K562 (cell line): ENCODE results near the gene SYVN1. TPM values are rescaled to one million over a fixed set of nuclear protein-coding genes. Genes with fewer than 3 reads are reported as not detected.
A peak's percentile ranks its signal among the peaks of the same experiment; 100 is the strongest.

Experiments used
- GTF2B ChIP-seq: IDR thresholded peaks from 2 replicates; pipeline ENCODE4 v1.6.1; 2011; ENCODE audit not compliant: insufficient read length; ENCODE audit errors: extremely low read depth
- HNRNPUL1 ChIP-seq: fragments of 200-400 bp; formaldehyde crosslinking; IDR thresholded peaks from 2 replicates; pipeline ENCODE4 v1.6.1; 2017; ENCODE audit warnings: low read length
- KDM4B ChIP-seq, 2 experiments: fragments of 450-650 bp in 1 of 2; sonication (generic) in 1 of 2; IDR thresholded peaks; 2 replicates each; pipeline ENCODE4 v1.6.1; 2016 to 2017; ENCODE audit warnings: borderline replicate concordance in 2 of 2, antibody characterized with exemption in 1 of 2, low read depth in 1 of 2, mild to moderate bottlenecking in 1 of 2
- MCM7 ChIP-seq, 2 experiments: fragments of 450-650 bp; IDR thresholded peaks; 2 replicates each; pipeline ENCODE4 v1.6.1; 2016 to 2018
- RB1 ChIP-seq: fragments of 450-650 bp; IDR thresholded peaks from 2 replicates; pipeline ENCODE4 v1.6.1; 2017; ENCODE audit warnings: low read depth, mild to moderate bottlenecking
- RERE ChIP-seq: sonication (generic); formaldehyde crosslinking; IDR thresholded peaks from 2 replicates; pipeline ENCODE4 v1.8.0; 2023; ENCODE audit warnings: missing genetic modification reagents, mild to moderate bottlenecking, borderline replicate concordance
- RHOXF2B ChIP-seq: fragments of 250-450 bp; sonication (Bioruptor Pico); conservative IDR thresholded peaks from 2 replicates; pipeline ENCODE4 v1.5.1; 2021
- RNF2 ChIP-seq: sonication (generic); IDR thresholded peaks from 2 replicates; pipeline ENCODE4 v1.6.1; 2016
- SOX6 ChIP-seq: fragments of 450-650 bp; IDR thresholded peaks from 2 replicates; pipeline ENCODE4 v1.6.1; 2014; ENCODE audit warnings: mild to moderate bottlenecking
- SP2 ChIP-seq: IDR thresholded peaks from 2 replicates; pipeline ENCODE4 v1.6.1; 2011; ENCODE audit warnings: mild to moderate bottlenecking, low read depth, low read length, moderate library complexity; ENCODE audit not compliant: poor library complexity, severe bottlenecking; ENCODE audit errors: extremely low read depth
- ZKSCAN1 ChIP-seq: fragments of 150-350 bp; IDR thresholded peaks from 2 replicates; pipeline ENCODE4 v1.6.1; 2016; ENCODE audit warnings: low read depth, low read length
- ZNF146 ChIP-seq: IDR thresholded peaks from one replicate; pipeline ENCODE4 v1.6.1; 2018; ENCODE audit warnings: missing compliant biosample characterization; ENCODE audit not compliant: unreplicated experiment
- ZNF175 ChIP-seq: fragments of 200-800 bp; sonication (Bioruptor generic); IDR thresholded peaks from 2 replicates; pipeline ENCODE4 v1.6.1; 2016; ENCODE audit warnings: low read depth, mild to moderate bottlenecking, missing genetic modification characterization, missing compliant biosample characterization
- ZNF217 ChIP-seq: sonication (generic); formaldehyde crosslinking; IDR thresholded peaks from 2 replicates; pipeline ENCODE4 v1.8.0; 2022; ENCODE audit warnings: mild to moderate bottlenecking, missing genetic modification reagents
- ZNF655 ChIP-seq: fragments of 250-450 bp; sonication (Bioruptor Pico); IDR thresholded peaks from 2 replicates; pipeline ENCODE4 v1.5.0; 2021
- ZNF780A ChIP-seq: fragments of 250-450 bp; sonication (Bioruptor Pico); IDR thresholded peaks from 2 replicates; pipeline ENCODE4 v1.5.0; 2021; ENCODE audit warnings: mild to moderate bottlenecking
- polyA plus RNA-seq, 8 experiments: library from polyadenylated mRNA; depleted of rRNA in 4 of 8; stranded (reverse) in 5 of 8; unstranded in 3 of 8; fragments of >200 nt; fragmentation: Nextera tagmentation in 2 of 8; fragmentation: Illumina TruSeq in 1 of 8; extraction: Ambion mirVana in 2 of 8; extraction: Trizol in 1 of 8; gene quantifications; 2 replicates each; pipeline versions ENCODE4 v1.2.1 to v1.2.3, GENCODE V29; 2011 to 2014; ENCODE audit warnings: inconsistent platforms in 1 of 8, missing spikeins in 1 of 8
- total RNA-seq, 7 experiments: library from RNA; depleted of rRNA in 6 of 7; stranded (reverse); fragments of >200 nt in 6 of 7; fragmentation: Illumina TruSeq in 2 of 7; extraction: Trizol in 2 of 7; gene quantifications; 2 replicates each; pipeline versions ENCODE4 v1.2.1 to v1.2.3, GENCODE V29; 2011 to 2021; ENCODE audit warnings: low replicate concordance in 1 of 7
- TF ChIP-seq, protein P1 (sequence below): fragments of 450-650 bp; formaldehyde crosslinking; IDR thresholded peaks from 2 replicates; pipeline ENCODE4 v1.4.0; 2020; ENCODE audit warnings: mild to moderate bottlenecking, moderate library complexity
- TF ChIP-seq, protein P2 (sequence below): sonication (generic); formaldehyde crosslinking; IDR thresholded peaks from 2 replicates; pipeline ENCODE4 v1.8.0; 2022; ENCODE audit warnings: mild to moderate bottlenecking, missing genetic modification reagents

The SYVN1 gene
- total and polyA plus RNA-seq, 9 of the 15 experiments (the other 6 are each of a cell fraction or from before 2014, with no cell fraction given) = 0.41 to 47.4 (median 9.9) TPM

GRCh38 chr11:65121865-65122696 is 12.2 kb downstream of the SYVN1 start, which contains the start of the genes FAU and MRPL49 (continued):
- TF ChIP-seq, protein P1, sequence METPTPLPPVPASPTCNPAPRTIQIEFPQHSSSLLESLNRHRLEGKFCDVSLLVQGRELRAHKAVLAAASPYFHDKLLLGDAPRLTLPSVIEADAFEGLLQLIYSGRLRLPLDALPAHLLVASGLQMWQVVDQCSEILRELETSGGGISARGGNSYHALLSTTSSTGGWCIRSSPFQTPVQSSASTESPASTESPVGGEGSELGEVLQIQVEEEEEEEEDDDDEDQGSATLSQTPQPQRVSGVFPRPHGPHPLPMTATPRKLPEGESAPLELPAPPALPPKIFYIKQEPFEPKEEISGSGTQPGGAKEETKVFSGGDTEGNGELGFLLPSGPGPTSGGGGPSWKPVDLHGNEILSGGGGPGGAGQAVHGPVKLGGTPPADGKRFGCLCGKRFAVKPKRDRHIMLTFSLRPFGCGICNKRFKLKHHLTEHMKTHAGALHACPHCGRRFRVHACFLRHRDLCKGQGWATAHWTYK (CRISPR knock-in tag) = no peak; the same call in 1 of the 2 replicates
- TF ChIP-seq SOX6 = peak; percentile 12; the same call in 1 of the 2 replicates
- peak; percentile 12; the same call in 1 of the 2 replicates for TF ChIP-seq RNF2
- no peak for TF ChIP-seq GTF2B
- TF ChIP-seq HNRNPUL1 = no peak
- no peak for TF ChIP-seq ZNF217
- no peak for TF ChIP-seq SP2
- no peak for TF ChIP-seq ZNF175 (CRISPR knock-in tag)
- TF ChIP-seq RHOXF2B (CRISPR knock-in tag) = 0 out of 2 replicates have a peak, but pooled peaks have one; percentile 50
- no peak for TF ChIP-seq KDM4B (IDR thresholded peaks at IDR 0.05; ENCODE audit: borderline replicate concordance in 2 of 2, low read depth in 1 of 2)
- TF ChIP-seq RERE (CRISPR knock-in tag) = no peak; the same call in 1 of the 2 replicates
- TF ChIP-seq ZNF780A (CRISPR knock-in tag) = no peak
- no peak for TF ChIP-seq ZNF146
- peak; percentile 66; the same call in 1 of the 2 replicates for TF ChIP-seq RB1
- TF ChIP-seq, protein P2, sequence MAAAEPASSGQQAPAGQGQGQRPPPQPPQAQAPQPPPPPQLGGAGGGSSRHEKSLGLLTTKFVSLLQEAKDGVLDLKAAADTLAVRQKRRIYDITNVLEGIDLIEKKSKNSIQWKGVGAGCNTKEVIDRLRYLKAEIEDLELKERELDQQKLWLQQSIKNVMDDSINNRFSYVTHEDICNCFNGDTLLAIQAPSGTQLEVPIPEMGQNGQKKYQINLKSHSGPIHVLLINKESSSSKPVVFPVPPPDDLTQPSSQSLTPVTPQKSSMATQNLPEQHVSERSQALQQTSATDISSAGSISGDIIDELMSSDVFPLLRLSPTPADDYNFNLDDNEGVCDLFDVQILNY (CRISPR knock-in tag) = peak; percentile 80; the same call in 1 of the 2 replicates
- no peak for TF ChIP-seq ZNF655 (CRISPR knock-in tag)
- peak; percentile 31; the same call in 1 of the 2 replicates for TF ChIP-seq ZKSCAN1
- no peak for TF ChIP-seq MCM7 (IDR thresholded peaks at IDR 0.05)
